Activated gamma-delta T cell treated with Interleukin-2 at 50 U/mL for 16 hours (primary cell): Measurements from ENCODE around the gene ABI1.
"Not testable (repeated sequence)": the region's sequence is repeated elsewhere in the genome, so short reads cannot be mapped to it uniquely, and the experiment has no call there.

Source experiments
- DNase-seq: peaks from one replicate; pipeline ENCODE4 v3.0.0-alpha.2; 2020

The ABI1 gene

GRCh38 chr10:26803849-26804248 is 56.9 kb downstream of the ABI1 start:
- no peak for DNase-seq

GRCh38 chr10:26802527-26802926 is 58.2 kb downstream of the ABI1 start:
- no peak for DNase-seq

- DNase-seq: no peak
These were observed 58.9 kb downstream of the ABI1 start for GRCh38 chr10:26801831-26802230.

- DNase-seq: no peak
These were observed 59.5 kb downstream of the ABI1 start for GRCh38 chr10:26801274-26801673.

GRCh38 chr10:26800468-26800867 is 60.3 kb downstream of the ABI1 start:
- DNase-seq: no peak

- DNase-seq: no peak
These were observed 61.4 kb downstream of the ABI1 start for GRCh38 chr10:26799342-26799741.

GRCh38 chr10:26798298-26798697 is 62.5 kb downstream of the ABI1 start:
- DNase-seq: no peak

- DNase-seq: no peak
These were observed 63.4 kb downstream of the ABI1 start for GRCh38 chr10:26797340-26797739.

- DNase-seq: no peak
These were observed 67.8 kb downstream of the ABI1 start for GRCh38 chr10:26792758-26793495.

- DNase-seq: no peak
These were observed 70.3 kb downstream of the ABI1 start for GRCh38 chr10:26790221-26790995.

GRCh38 chr10:26789779-26790178 is 71.0 kb downstream of the ABI1 start:
- DNase-seq: not testable (repeated sequence)

- no peak for DNase-seq
These were observed 73.4 kb downstream of the ABI1 start for GRCh38 chr10:26787362-26787761.

- no peak for DNase-seq
These were observed 79.0 kb downstream of the ABI1 start for GRCh38 chr10:26781797-26782196.

GRCh38 chr10:26780793-26781601 is 79.8 kb downstream of the ABI1 start:
- no peak for DNase-seq

- DNase-seq: no peak
These were observed 80.5 kb downstream of the ABI1 start for GRCh38 chr10:26780106-26780792.

GRCh38 chr10:26779176-26779860 is 81.4 kb downstream of the ABI1 start:
- DNase-seq: no peak

GRCh38 chr10:26777686-26778085 is 83.1 kb downstream of the ABI1 start:
- no peak for DNase-seq

GRCh38 chr10:26776258-26776657 is 84.5 kb downstream of the ABI1 start:
- DNase-seq: no peak

GRCh38 chr10:26773633-26774032 is 87.1 kb downstream of the ABI1 start:
- no peak for DNase-seq

GRCh38 chr10:26770069-26770468 is 90.7 kb downstream of the ABI1 start:
- no peak for DNase-seq

- DNase-seq: no peak
These were observed 95.2 kb downstream of the ABI1 start for GRCh38 chr10:26765549-26765948.

- no peak for DNase-seq
These were observed 101.8 kb downstream of the ABI1 start for GRCh38 chr10:26759008-26759407.
